Progenitor cell of endocrine pancreas (in vitro differentiated cells): Measurements from ENCODE around the gene NUDT4. TPM values are rescaled to one million over a fixed set of nuclear protein-coding genes. Genes with fewer than 3 reads are reported as not detected.
A peak's percentile ranks its signal among the peaks of the same experiment; 100 is the strongest.
"Not testable (repeated sequence)": the region's sequence is repeated elsewhere in the genome, so short reads cannot be mapped to it uniquely, and the experiment has no call there.

Experiments used
- DNase-seq: peaks from one replicate; pipeline ENCODE4 v3.0.0; 2021; ENCODE audit warnings: low spot score; ENCODE audit not compliant: unreplicated experiment
- H3K27ac Mint-ChIP-seq: 2 replicates; pipeline ENCODE4 v1.8.0; 2021; ENCODE audit warnings: mild to moderate bottlenecking, moderate library complexity, mixed read lengths
- H3K27me3 Mint-ChIP-seq: 2 replicates; pipeline ENCODE4 v1.8.0; 2021; ENCODE audit warnings: mixed read lengths
- H3K36me3 Mint-ChIP-seq: 2 replicates; pipeline ENCODE4 v1.8.0; 2022; ENCODE audit warnings: mixed read lengths; ENCODE audit not compliant: insufficient read depth
- H3K4me1 Mint-ChIP-seq: 2 replicates; pipeline ENCODE4 v1.8.0; 2021; ENCODE audit warnings: low read depth, mixed read lengths
- H3K4me3 Mint-ChIP-seq: 2 replicates; pipeline ENCODE4 v1.8.0; 2021; ENCODE audit warnings: low read depth, mild to moderate bottlenecking, moderate library complexity, mixed read lengths
- H3K9me3 Mint-ChIP-seq: 2 replicates; pipeline ENCODE4 v1.8.0; 2021; ENCODE audit warnings: low read depth, mixed read lengths
- CTCF ChIP-seq: fragments of 200-600 bp; sonication (generic); IDR thresholded peaks from one replicate; pipeline ENCODE4 v1.5.0; 2021; ENCODE audit warnings: antibody characterized with exemption, mild to moderate bottlenecking; ENCODE audit not compliant: unreplicated experiment
- total RNA-seq: library from RNA; stranded (reverse); gene quantifications from 2 replicates; pipeline ENCODE4 v1.2.1, GENCODE V29; 2021

Gene NUDT4
- total RNA-seq, 1 donor from 2014 or later: 66.3 TPM

GRCh38 chr12:93387780-93388179 is 10.1 kb downstream of the NUDT4 start:
- no peak for DNase-seq
- Mint-ChIP-seq H3K4me3 (no peak overlapping the region), H3K27me3 (no peaks in the 10 kb centered on the region), H3K9me3 (no peaks in the 10 kb centered on the region), H3K27ac (peak overlapping the region; percentile 23), H3K36me3 (peaks cover 13% of the 10 kb centered on the region), H3K4me1 (peaks cover 23% of the 10 kb centered on the region)
- no peak for TF ChIP-seq CTCF

- peaks cover 16% of the 10 kb centered on the region for H3K4me1 Mint-ChIP-seq
- H3K27ac Mint-ChIP-seq: no peak overlapping the region
- DNase-seq: no peak
- H3K27me3 Mint-ChIP-seq: no peaks in the 10 kb centered on the region
- no peak for TF ChIP-seq CTCF
- no peak overlapping the region for H3K4me3 Mint-ChIP-seq
- H3K36me3 Mint-ChIP-seq: peaks cover 13% of the 10 kb centered on the region
- no peaks in the 10 kb centered on the region for H3K9me3 Mint-ChIP-seq
These were observed 12.3 kb downstream of the NUDT4 start for GRCh38 chr12:93390031-93390430.

DNA sequence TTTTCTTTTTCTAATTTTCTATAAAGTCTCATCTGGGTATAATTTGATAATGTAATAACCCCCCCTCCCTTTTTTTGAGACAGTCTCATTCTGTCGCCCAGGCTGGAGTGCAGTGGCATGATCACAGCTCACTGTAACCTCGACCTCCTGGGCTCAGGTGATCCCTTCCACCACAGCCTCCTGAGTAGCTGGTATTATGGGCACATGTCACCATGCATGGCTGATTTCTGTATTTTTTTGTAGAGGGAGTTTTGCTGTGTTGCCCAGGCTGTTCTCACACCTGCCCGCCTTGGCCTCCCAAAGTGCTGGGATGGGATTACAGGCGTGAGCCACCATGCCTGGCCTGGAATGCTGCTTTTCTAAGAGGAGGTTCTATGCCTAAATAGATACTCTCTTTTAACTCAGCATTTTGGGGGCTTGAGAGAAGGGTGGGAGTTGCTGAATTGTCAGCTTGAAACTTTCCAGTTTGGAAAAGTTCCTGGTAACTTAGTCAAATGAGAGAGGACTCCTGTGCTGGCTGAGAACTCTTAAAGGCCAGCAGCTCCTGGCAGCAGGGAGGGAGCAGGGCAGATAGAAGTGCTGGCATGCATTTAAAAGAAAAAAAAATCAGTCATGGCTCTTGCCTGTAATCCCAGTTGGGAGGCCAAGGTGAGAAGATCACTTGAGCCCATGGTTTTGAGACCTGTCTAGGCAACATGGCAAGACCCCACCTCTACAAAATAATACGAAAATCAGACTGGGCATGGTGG is 13.0 kb downstream of the NUDT4 start:
- H3K27ac Mint-ChIP-seq: peak overlapping the region; percentile 77
- no peak overlapping the region for H3K4me3 Mint-ChIP-seq
- no peaks in the 10 kb centered on the region for H3K9me3 Mint-ChIP-seq
- H3K36me3 Mint-ChIP-seq: peaks cover 9% of the 10 kb centered on the region
- H3K4me1 Mint-ChIP-seq: peaks cover 10% of the 10 kb centered on the region
- DNase-seq: no peak
- no peaks in the 10 kb centered on the region for H3K27me3 Mint-ChIP-seq
- no peak for TF ChIP-seq CTCF

DNA sequence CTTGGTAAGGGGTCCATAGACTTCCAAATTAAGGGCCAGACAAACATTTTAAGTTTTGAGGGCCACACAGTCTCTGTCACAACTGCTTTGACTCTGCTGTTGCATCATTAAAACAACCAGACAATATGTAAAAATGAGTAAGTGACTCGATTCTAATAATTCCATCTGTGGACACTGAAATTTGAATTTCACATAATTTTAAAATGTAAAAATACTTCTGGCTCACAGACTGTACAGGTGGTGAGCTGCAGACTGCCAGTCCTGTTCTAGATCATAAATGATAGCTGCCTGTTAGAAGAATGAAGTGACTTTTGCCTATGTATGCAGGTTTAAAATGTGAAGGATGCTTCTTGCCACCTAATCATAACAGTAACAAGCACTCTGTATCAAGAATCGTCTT is 15.7 kb downstream of the NUDT4 start:
- DNase-seq: no peak
- TF ChIP-seq CTCF: no peak
- Mint-ChIP-seq H3K4me3 (no peak overlapping the region), H3K27ac (no peak overlapping the region), H3K9me3 (no peaks in the 10 kb centered on the region), H3K4me1 (peaks cover 15% of the 10 kb centered on the region), H3K36me3 (peaks cover 10% of the 10 kb centered on the region), H3K27me3 (no peaks in the 10 kb centered on the region)

DNA sequence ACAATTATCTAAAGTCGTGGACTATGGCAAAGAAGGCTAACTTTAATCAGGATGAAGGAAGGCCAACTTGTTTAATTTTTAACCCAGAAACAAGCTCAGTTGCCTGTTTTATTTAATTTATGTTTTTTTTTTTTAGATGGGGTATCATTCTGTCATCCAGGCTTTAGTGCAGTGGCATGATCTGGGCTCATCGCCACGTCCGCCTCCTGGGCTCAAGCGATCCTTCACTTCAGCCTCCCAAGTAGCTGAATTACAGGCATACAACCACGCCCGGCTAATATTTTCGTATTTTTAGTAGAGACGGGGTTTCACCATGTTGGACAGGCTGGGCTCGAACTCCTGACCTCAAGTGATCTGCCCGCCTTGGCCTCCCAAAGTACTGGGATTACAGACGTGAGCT is 19.7 kb downstream of the NUDT4 start:
- TF ChIP-seq CTCF: no peak
- Mint-ChIP-seq H3K27me3 (no peaks in the 10 kb centered on the region), H3K4me1 (peaks cover 8% of the 10 kb centered on the region), H3K27ac (peak overlapping the region; percentile 16), H3K9me3 (no peaks in the 10 kb centered on the region), H3K4me3 (no peak overlapping the region), H3K36me3 (peaks cover 17% of the 10 kb centered on the region)
- DNase-seq: no peak

- not testable (repeated sequence) for H3K27me3 Mint-ChIP-seq, H3K9me3 Mint-ChIP-seq, DNase-seq, H3K27ac Mint-ChIP-seq, H3K4me3 Mint-ChIP-seq
- H3K4me1 Mint-ChIP-seq: peaks cover 15% of the 10 kb centered on the region
- H3K36me3 Mint-ChIP-seq: peaks cover 24% of the 10 kb centered on the region
These were observed 21.6 kb downstream of the NUDT4 start for GRCh38 chr12:93399183-93399863.
